Left lobe of liver (tissue), 1 donor: ENCODE data around the gene TKFC. TPM values are rescaled to one million over a fixed set of nuclear protein-coding genes. Genes with fewer than 3 reads are reported as not detected.

ENCODE experiments used
- total RNA-seq: library from RNA; stranded (reverse); gene quantifications from one replicate; pipeline ENCODE4 v1.2.1, GENCODE V29; 2021
- donor health status: DM: no; HTN: yes; CAD: no.

Gene TKFC
- total RNA-seq, 1 donor from 2014 or later, result 176 TPM

Other genes starting within 250 kb of the TKFC start
- gene CD5, start 230.7 kb upstream of the TKFC start, total RNA-seq, result 0.55 TPM
- 5.9 TPM for gene VPS37C, start 171.8 kb upstream of the TKFC start, total RNA-seq
- gene PGA3, start 129.7 kb upstream of the TKFC start, total RNA-seq, result not detected
- gene PGA4, start 110.9 kb upstream of the TKFC start, total RNA-seq, result 0.53 TPM
- 0.18 TPM for gene PGA5, start 92.1 kb upstream of the TKFC start, total RNA-seq
- 20.6 TPM for gene VWCE, start 37.9 kb upstream of the TKFC start, total RNA-seq
- gene DDB1, start 123 bp upstream of the TKFC start, total RNA-seq, result 105 TPM
- gene CYB561A3, start 28.7 kb downstream of the TKFC start, total RNA-seq, result 37.9 TPM
- 23.7 TPM for gene TMEM138, start 29.1 kb downstream of the TKFC start, total RNA-seq
- 1.7 TPM for gene TMEM216, start 59.4 kb downstream of the TKFC start, total RNA-seq
- 34.0 TPM for gene CPSF7, start 96.7 kb downstream of the TKFC start, total RNA-seq
- 18.8 TPM for gene SDHAF2, start 96.9 kb downstream of the TKFC start, total RNA-seq
- not detected for gene LRRC10B, start 175.5 kb downstream of the TKFC start, total RNA-seq
- gene SYT7, start 247.8 kb downstream of the TKFC start, total RNA-seq, result 65.6 TPM